Natural killer cell treated with Interleukin-12 subunit alpha and Interleukin-12 subunit beta and Interleukin-15 and Interleukin-18, amount 100 ng/mL, for 72 hours (primary cell): Measurements from ENCODE around the gene RTN4RL2. TPM values are rescaled to one million over a fixed set of nuclear protein-coding genes. Genes with fewer than 3 reads are reported as not detected.
"Not testable (repeated sequence)": the region's sequence is repeated elsewhere in the genome, so short reads cannot be mapped to it uniquely, and the experiment has no call there.

Experiments used
- ATAC-seq, 2 donors: fragments of 150-1000 bp; cut with Tn5 transposase in 1 of 2; sonication (Bioruptor Pico), chemical (Tn5 transposase) in 1 of 2; 2 replicates each; pipeline ENCODE4 v1.10.0; 2021
- DNase-seq: peaks from one replicate; pipeline ENCODE4 v3.0.0; 2022; ENCODE audit warnings: low spot score
- H3K27ac Mint-ChIP-seq, 2 donors: 1 replicate in 1 of 2; 2 replicates in 1 of 2; pipeline ENCODE4 v1.8.0; 2022; ENCODE audit warnings: mixed read lengths in 2 of 2, mild to moderate bottlenecking in 1 of 2, moderate library complexity in 1 of 2
- H3K27me3 Mint-ChIP-seq, 2 donors: 1 replicate in 1 of 2; 2 replicates in 1 of 2; pipeline ENCODE4 v1.8.0; 2022; ENCODE audit warnings: mixed read lengths in 2 of 2
- H3K36me3 Mint-ChIP-seq: one replicate; pipeline ENCODE4 v1.8.0; 2022; ENCODE audit warnings: mixed read lengths
- H3K4me1 Mint-ChIP-seq, 2 donors: 1 replicate in 1 of 2; 2 replicates in 1 of 2; pipeline ENCODE4 v1.8.0; 2022; ENCODE audit warnings: low read depth in 2 of 2, mixed read lengths in 2 of 2, mild to moderate bottlenecking in 1 of 2
- H3K4me3 Mint-ChIP-seq: one replicate; pipeline ENCODE4 v1.8.0; 2022; ENCODE audit warnings: mixed read lengths
- H3K9me3 Mint-ChIP-seq: 2 replicates; pipeline ENCODE4 v1.8.0; 2022; ENCODE audit warnings: mixed read lengths
- total RNA-seq, 2 donors: library from RNA; stranded (reverse); gene quantifications; one replicate each; pipeline ENCODE4 v1.2.3, GENCODE V29; 2022

Gene RTN4RL2
- total RNA-seq, 2 donors from 2014 or later: not detected

DNA sequence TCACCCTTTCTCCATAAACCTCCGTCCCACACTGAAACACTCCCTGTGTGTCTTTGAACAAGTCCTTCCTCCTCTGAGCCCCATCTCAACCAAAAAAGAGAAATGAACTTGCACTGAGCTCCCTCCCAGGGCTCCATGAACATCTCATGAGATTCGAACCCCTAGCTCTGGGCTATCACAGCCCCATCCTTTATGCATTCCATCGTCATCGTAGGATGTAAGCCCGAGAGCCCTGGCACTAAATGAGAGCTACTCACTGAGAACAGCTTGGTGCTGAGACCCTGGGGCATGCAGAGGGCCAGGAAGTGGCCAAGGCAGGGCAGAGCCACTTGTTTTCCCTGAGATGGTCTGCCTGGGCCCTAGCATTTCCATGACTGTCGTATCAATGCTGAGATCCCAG is 20.5 kb upstream of the RTN4RL2 start:
- Mint-ChIP-seq H3K4me3 (no peak overlapping the region), H3K27me3 (peaks cover 0 to 4% of the 10 kb centered on the region in 2 donors), H3K36me3 (no peaks in the 10 kb centered on the region), H3K4me1 (no peaks in the 10 kb centered on the region), H3K9me3 (no peaks in the 10 kb centered on the region), H3K27ac (no peak overlapping the region)
- no peak for ATAC-seq
- DNase-seq: no peak

GRCh38 chr11:57440744-57441414 is 19.4 kb upstream of the RTN4RL2 start:
- H3K4me3 Mint-ChIP-seq: no peak overlapping the region
- no peak overlapping the region for H3K27ac Mint-ChIP-seq
- H3K4me1 Mint-ChIP-seq: no peaks in the 10 kb centered on the region
- H3K36me3 Mint-ChIP-seq: no peaks in the 10 kb centered on the region
- ATAC-seq (no peak), DNase-seq (no peak)
- peaks cover 0 to 4% of the 10 kb centered on the region in 2 donors for H3K27me3 Mint-ChIP-seq
- H3K9me3 Mint-ChIP-seq: no peaks in the 10 kb centered on the region

- H3K36me3 Mint-ChIP-seq: no peaks in the 10 kb centered on the region
- peak overlapping the region in 1 of 2 donors; percentile 20 for H3K27ac Mint-ChIP-seq
- H3K9me3 Mint-ChIP-seq: no peaks in the 10 kb centered on the region
- ATAC-seq (no peak), DNase-seq (no peak)
- peaks cover 13 to 14% of the 10 kb centered on the region in 2 donors for H3K27me3 Mint-ChIP-seq
- H3K4me1 Mint-ChIP-seq: no peaks in the 10 kb centered on the region
- H3K4me3 Mint-ChIP-seq: no peak overlapping the region
Observed at GRCh38 chr11:57444362-57445121, 15.8 kb upstream of the RTN4RL2 start.

DNA sequence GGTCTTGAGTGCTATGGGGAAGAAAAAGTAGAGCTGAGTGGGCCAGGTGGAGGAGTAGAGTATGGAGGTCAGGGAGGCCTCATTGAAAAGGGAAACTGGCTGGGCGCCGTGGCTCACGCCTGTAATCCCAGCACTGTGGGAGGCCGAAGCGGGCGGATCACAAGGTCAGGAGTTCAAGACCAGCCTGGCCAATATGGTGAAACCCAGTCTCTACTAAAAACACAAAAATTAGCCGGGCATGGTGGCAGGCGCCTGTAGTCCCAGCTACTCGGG is 15.3 kb upstream of the RTN4RL2 start:
- not testable (repeated sequence) for H3K36me3 Mint-ChIP-seq, H3K4me3 Mint-ChIP-seq, DNase-seq, H3K4me1 Mint-ChIP-seq, H3K9me3 Mint-ChIP-seq, ATAC-seq
- H3K27me3 Mint-ChIP-seq: peaks cover 13 to 14% of the 10 kb centered on the region in 2 donors
- peak overlapping the region in 1 of 2 donors; percentile 20 for H3K27ac Mint-ChIP-seq

GRCh38 chr11:57446055-57446454 is 14.3 kb upstream of the RTN4RL2 start:
- peaks cover 14 to 15% of the 10 kb centered on the region in 2 donors for H3K27me3 Mint-ChIP-seq
- H3K27ac Mint-ChIP-seq: no peak overlapping the region
- no peaks in the 10 kb centered on the region for H3K36me3 Mint-ChIP-seq
- H3K9me3 Mint-ChIP-seq: no peaks in the 10 kb centered on the region
- no peak overlapping the region for H3K4me3 Mint-ChIP-seq
- ATAC-seq: no peak
- H3K4me1 Mint-ChIP-seq: no peaks in the 10 kb centered on the region
- DNase-seq: no peak

GRCh38 chr11:57453543-57454177 is 6.7 kb upstream of the RTN4RL2 start:
- DNase-seq: no peak
- Mint-ChIP-seq H3K27ac (no peak overlapping the region), H3K27me3 (peaks cover 12 to 15% of the 10 kb centered on the region in 2 donors), H3K9me3 (no peaks in the 10 kb centered on the region), H3K4me1 (peaks cover 9 to 11% of the 10 kb centered on the region in 2 donors), H3K4me3 (no peak overlapping the region), H3K36me3 (no peaks in the 10 kb centered on the region)
- no peak for ATAC-seq

DNA sequence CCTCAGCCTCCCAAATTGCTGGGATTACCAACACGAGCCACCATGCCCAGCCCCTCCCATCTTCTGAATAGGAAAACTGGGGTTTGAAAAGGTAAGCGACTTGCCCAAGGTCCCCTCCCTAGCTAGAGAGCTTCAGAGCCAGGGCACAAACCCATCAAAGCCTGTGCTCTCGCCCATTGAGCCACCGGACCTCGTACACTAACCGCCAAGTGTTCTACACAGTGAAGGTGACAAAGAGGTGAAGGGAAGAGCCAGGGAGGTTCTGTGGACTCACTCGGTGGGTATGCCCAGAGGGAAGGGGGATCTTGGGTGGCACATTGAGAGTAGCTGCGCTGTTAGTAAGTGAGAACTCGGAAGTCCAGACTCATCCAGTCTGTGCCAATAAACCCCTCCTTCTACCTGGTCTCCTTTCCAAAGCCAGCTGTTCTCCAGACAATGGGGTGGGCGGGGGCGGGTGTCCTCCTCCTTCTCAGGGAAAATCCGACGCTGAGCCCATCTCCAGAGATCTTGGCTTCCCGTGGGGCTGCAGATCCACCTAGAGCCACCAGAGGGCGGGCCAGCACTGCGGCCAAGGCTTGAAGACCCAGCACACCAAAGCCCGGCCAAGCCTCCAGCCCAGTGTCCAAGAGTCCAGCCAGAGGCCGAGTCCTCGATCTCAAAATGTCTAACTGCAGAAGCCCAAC is 3.2 kb upstream of the RTN4RL2 start:
- peak overlapping the region in 1 of 2 donors; percentile 52 for H3K27ac Mint-ChIP-seq
- peak overlapping the region; percentile 43 for H3K4me3 Mint-ChIP-seq
- peak; percentile 83 for DNase-seq
- ATAC-seq: peak; percentile 65 to 78
- H3K36me3 Mint-ChIP-seq: no peaks in the 10 kb centered on the region
- H3K27me3 Mint-ChIP-seq: peaks cover 28 to 38% of the 10 kb centered on the region in 2 donors
- peaks cover 26 to 28% of the 10 kb centered on the region in 2 donors for H3K4me1 Mint-ChIP-seq
- no peaks in the 10 kb centered on the region for H3K9me3 Mint-ChIP-seq

GRCh38 chr11:57457643-57458023 is 2.7 kb upstream of the RTN4RL2 start:
- Mint-ChIP-seq H3K4me3 (peak overlapping the region; percentile 43), H3K27me3 (peaks cover 28 to 40% of the 10 kb centered on the region in 2 donors), H3K27ac (no peak overlapping the region), H3K4me1 (peaks cover 29 to 31% of the 10 kb centered on the region in 2 donors), H3K36me3 (no peaks in the 10 kb centered on the region), H3K9me3 (no peaks in the 10 kb centered on the region)
- ATAC-seq (no peak), DNase-seq (no peak)

GRCh38 chr11:57458060-57458409 is 2.3 kb upstream of the RTN4RL2 start:
- ATAC-seq: no peak
- Mint-ChIP-seq H3K9me3 (no peaks in the 10 kb centered on the region), H3K36me3 (no peaks in the 10 kb centered on the region), H3K4me1 (peaks cover 33 to 35% of the 10 kb centered on the region in 2 donors), H3K27me3 (peaks cover 26 to 44% of the 10 kb centered on the region in 2 donors), H3K4me3 (peak overlapping the region; percentile 43), H3K27ac (no peak overlapping the region)
- no peak for DNase-seq

GRCh38 chr11:57458410-57459163 is 1.7 kb upstream of the RTN4RL2 start:
- H3K4me1 Mint-ChIP-seq: peaks cover 37% of the 10 kb centered on the region in 2 donors
- H3K27me3 Mint-ChIP-seq: peaks cover 26 to 45% of the 10 kb centered on the region in 2 donors
- peak; percentile 37 to 50 for ATAC-seq
- H3K27ac Mint-ChIP-seq: peak overlapping the region in 1 of 2 donors; percentile 36
- H3K4me3 Mint-ChIP-seq: peak overlapping the region; percentile 88
- no peak for DNase-seq
- no peaks in the 10 kb centered on the region for H3K36me3 Mint-ChIP-seq
- no peaks in the 10 kb centered on the region for H3K9me3 Mint-ChIP-seq

DNA sequence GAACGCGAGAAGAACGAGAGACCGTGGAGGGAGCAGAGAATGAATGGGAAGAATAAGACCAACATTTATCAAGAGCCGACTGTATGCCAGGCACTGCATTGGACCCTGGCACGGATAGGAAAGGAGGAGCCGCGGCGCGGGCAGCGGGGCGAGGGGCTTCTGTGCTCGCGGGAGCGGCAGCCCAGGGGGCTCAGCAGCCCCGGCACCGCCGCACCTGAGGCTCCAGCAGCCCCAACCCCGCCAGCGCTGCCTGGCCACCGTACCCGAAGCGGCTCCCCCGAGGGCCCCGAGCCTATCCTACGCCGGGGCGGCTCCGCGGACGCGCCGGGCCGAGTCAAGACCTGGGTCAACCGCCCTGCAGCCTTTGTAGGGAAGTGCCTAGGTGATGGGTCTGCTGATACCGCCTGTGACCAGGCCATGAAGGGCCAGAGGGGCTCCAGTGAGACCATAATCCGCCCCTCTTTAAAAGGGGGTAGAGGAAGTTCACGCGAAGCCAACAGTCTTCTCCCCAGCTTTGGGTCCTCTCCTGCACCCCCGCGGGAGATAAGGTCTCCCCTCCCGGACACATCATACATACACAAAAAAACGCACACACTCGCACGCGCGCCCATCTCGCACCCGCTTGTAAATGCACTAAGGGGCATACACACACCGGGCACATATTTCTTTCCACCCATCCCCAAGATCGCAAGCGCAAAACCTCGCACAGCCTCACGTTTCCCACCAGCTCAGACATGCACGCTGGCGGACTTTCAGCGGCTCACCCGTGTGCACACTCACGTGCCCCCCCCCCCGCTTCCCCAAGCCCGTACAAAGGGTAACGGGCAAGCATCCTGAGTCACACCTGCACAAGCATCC is 935 bp upstream of the RTN4RL2 start:
- H3K27ac Mint-ChIP-seq: peak overlapping the region in 1 of 2 donors; percentile 47
- peaks cover 26 to 45% of the 10 kb centered on the region in 2 donors for H3K27me3 Mint-ChIP-seq
- DNase-seq: no peak
- no peaks in the 10 kb centered on the region for H3K9me3 Mint-ChIP-seq
- peak overlapping the region; percentile 88 for H3K4me3 Mint-ChIP-seq
- H3K4me1 Mint-ChIP-seq: peaks cover 37% of the 10 kb centered on the region in 2 donors
- ATAC-seq: peak; percentile 27 to 43
- no peaks in the 10 kb centered on the region for H3K36me3 Mint-ChIP-seq
